ENCODE data around the gene C4orf50. TPM values are rescaled to one million over a fixed set of nuclear protein-coding genes. Genes with fewer than 3 reads are reported as not detected.

C4orf50 gene
- total and polyA plus RNA-seq, 7 donors, result under 0.01 to 0.83 (median 0.43) TPM; not detected in 1

- Histone ChIP-seq H3K9me3 (peaks cover 0 to 10% (median 5%) of the 10 kb centered on the region in 4 donors), H3K4me3 (no peak overlapping the region), H3K4me1 (no peaks in the 10 kb centered on the region), H3K27ac (no peak overlapping the region), H3K27me3 (peaks cover 0 to 14% (median 0%) of the 10 kb centered on the region in 3 donors), H3K36me3 (no peaks in the 10 kb centered on the region)
- WGBS, 2 donors, result 67 to 79% methylated on average over 1 of the region's 1 CpG
- no peak for TF ChIP-seq EP300 (IDR thresholded peaks at IDR 0.05)
- no peak for TF ChIP-seq POLR2AphosphoS5 (IDR thresholded peaks at IDR 0.05)
- TF ChIP-seq CTCF (IDR thresholded peaks at IDR 0.05), result no peak
- TF ChIP-seq POLR2A (IDR thresholded peaks at IDR 0.05), result no peak
- intact Hi-C loops (cut with DNase I), result no loop called here
- DNase-seq, result no peak
Measured at GRCh38 chr4:5912614-5913019, 105.6 kb downstream of the C4orf50 start.

GRCh38 chr4:5908876-5909427 lies 109.3 kb downstream of the C4orf50 start:
- Histone ChIP-seq H3K27ac (no peak overlapping the region), H3K9me3 (peaks cover 0 to 10% (median 6%) of the 10 kb centered on the region in 4 donors), H3K27me3 (peaks cover 0 to 30% (median 2%) of the 10 kb centered on the region in 3 donors), H3K36me3 (no peaks in the 10 kb centered on the region), H3K4me3 (no peak overlapping the region), H3K4me1 (no peaks in the 10 kb centered on the region)
- intact Hi-C loops (cut with DNase I), result no loop called here
- no peak for TF ChIP-seq EP300 (IDR thresholded peaks at IDR 0.05)
- no peak for TF ChIP-seq POLR2AphosphoS5 (IDR thresholded peaks at IDR 0.05)
- no peak for TF ChIP-seq CTCF (IDR thresholded peaks at IDR 0.05)
- TF ChIP-seq POLR2A (IDR thresholded peaks at IDR 0.05), result no peak
- DNase-seq, result no peak
- WGBS, 2 donors, result 43 to 57% methylated on average over 3 of the region's 3 CpGs

- H3K36me3 ChIP-seq, result no peaks in the 10 kb centered on the region
- H3K4me1 ChIP-seq, result no peaks in the 10 kb centered on the region
- H3K27ac ChIP-seq, result no peak overlapping the region
- H3K27me3 ChIP-seq, result peaks cover 0 to 56% (median 2%) of the 10 kb centered on the region in 3 donors
- WGBS, 2 donors, result 25 to 31% methylated on average over 5 of the region's 5 CpGs
- peaks cover 0 to 7% (median 6%) of the 10 kb centered on the region in 4 donors for H3K9me3 ChIP-seq
- DNase-seq, result no peak
- intact Hi-C loops (cut with DNase I), result no loop called here
- no peak overlapping the region for H3K4me3 ChIP-seq
- TF ChIP-seq EP300 (IDR thresholded peaks at IDR 0.05) (no peak), POLR2AphosphoS5 (IDR thresholded peaks at IDR 0.05) (no peak), CTCF (IDR thresholded peaks at IDR 0.05) (no peak), POLR2A (IDR thresholded peaks at IDR 0.05) (no peak)
Measured at GRCh38 chr4:5906191-5906590, 112.0 kb downstream of the C4orf50 start.

- Histone ChIP-seq H3K27ac (no peak overlapping the region), H3K4me1 (no peaks in the 10 kb centered on the region), H3K4me3 (no peak overlapping the region), H3K27me3 (peaks cover 0 to 60% (median 2%) of the 10 kb centered on the region in 3 donors), H3K9me3 (peaks cover 0 to 7% (median 6%) of the 10 kb centered on the region in 4 donors), H3K36me3 (no peaks in the 10 kb centered on the region)
- intact Hi-C loops (cut with DNase I), result no loop called here
- no peak for TF ChIP-seq POLR2A (IDR thresholded peaks at IDR 0.05)
- TF ChIP-seq EP300 (IDR thresholded peaks at IDR 0.05), result no peak
- no peak for TF ChIP-seq POLR2AphosphoS5 (IDR thresholded peaks at IDR 0.05)
- no peak for TF ChIP-seq CTCF (IDR thresholded peaks at IDR 0.05)
- WGBS, 2 donors, result 13 to 14% methylated on average over 8 of the region's 8 CpGs
- DNase-seq, result no peak
Measured at GRCh38 chr4:5905714-5906113, 112.5 kb downstream of the C4orf50 start.

- H3K27ac ChIP-seq, result no peak overlapping the region
- no peaks in the 10 kb centered on the region for H3K4me1 ChIP-seq
- H3K9me3 ChIP-seq, result peaks cover 0 to 2% (median 0%) of the 10 kb centered on the region in 4 donors
- no peaks in the 10 kb centered on the region for H3K36me3 ChIP-seq
- H3K27me3 ChIP-seq, result peaks cover 0 to 78% (median 2%) of the 10 kb centered on the region in 3 donors
- H3K4me3 ChIP-seq, result no peak overlapping the region
- intact Hi-C loops (cut with DNase I), result no loop called here
- WGBS, 2 donors, result 76 to 85% methylated on average over 5 of the region's 5 CpGs
- TF ChIP-seq POLR2A (IDR thresholded peaks at IDR 0.05) (no peak), POLR2AphosphoS5 (IDR thresholded peaks at IDR 0.05) (no peak), EP300 (IDR thresholded peaks at IDR 0.05) (no peak), CTCF (IDR thresholded peaks at IDR 0.05) (no peak)
- no peak for DNase-seq
Measured at GRCh38 chr4:5900844-5901243, 117.4 kb downstream of the C4orf50 start.

Data from sigmoid colon (tissue), 7 donors.